Esophagus mucosa (tissue), 1 donor: ENCODE data around the gene LRCH4. TPM values are rescaled to one million over a fixed set of nuclear protein-coding genes. Genes with fewer than 3 reads are reported as not detected.

Source experiments
- ATAC-seq: fragments of 200-7000 bp; cut with Tn5 transposase; one replicate; pipeline ENCODE4 v1.9.1; 2020
- total RNA-seq: library from RNA; stranded (reverse); gene quantifications from one replicate; pipeline ENCODE4 v1.2.4, GENCODE V29; 2023
- donor health status: DM: yes; HTN: yes; CAD: no.

The LRCH4 gene
- total RNA-seq, 1 donor from 2014 or later: 19.3 TPM

DNA sequence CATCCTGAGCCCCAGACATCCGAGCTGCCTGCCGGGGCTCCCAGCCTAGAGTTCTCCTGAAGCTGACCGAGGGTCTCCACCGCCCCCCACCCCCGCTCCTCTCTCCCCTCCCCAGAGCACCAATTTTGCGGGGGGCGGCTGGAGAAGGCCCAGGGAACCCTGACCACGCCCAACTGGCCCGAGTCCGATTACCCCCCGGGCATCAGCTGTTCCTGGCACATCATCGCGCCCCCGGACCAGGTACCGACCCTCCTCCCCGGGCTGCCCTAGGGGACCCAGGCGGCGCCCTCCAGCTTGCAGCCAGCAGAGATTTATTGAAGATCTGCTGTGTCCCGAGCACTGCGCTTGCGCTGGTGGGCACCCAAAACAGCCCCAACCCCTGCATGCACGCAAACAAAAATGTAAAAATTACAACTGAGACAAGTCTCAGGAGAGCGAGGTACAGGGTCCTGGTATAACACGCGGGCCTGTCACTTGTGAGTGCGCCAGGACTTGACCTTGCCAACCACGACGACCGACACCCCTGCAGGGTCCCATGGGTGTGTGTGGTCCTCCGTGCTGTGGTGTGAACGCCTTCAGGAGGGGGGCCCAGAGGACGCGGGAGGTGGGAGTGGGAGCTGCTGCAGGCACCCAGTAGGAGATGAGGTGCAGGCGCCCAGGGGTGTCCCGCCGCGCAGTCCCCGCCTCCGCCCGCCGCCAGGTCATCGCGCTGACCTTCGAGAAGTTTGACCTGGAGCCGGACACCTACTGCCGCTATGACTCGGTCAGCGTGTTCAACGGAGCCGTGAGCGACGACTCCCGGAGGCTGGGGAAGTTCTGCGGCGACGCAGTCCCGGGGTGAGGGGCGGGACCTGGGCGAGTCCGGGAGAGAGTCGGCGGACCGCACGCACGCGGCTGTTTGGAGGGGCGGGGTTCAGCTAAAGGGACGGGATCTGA is 19.3 kb upstream of the LRCH4 start:
- ATAC-seq: peak; percentile 25

DNA sequence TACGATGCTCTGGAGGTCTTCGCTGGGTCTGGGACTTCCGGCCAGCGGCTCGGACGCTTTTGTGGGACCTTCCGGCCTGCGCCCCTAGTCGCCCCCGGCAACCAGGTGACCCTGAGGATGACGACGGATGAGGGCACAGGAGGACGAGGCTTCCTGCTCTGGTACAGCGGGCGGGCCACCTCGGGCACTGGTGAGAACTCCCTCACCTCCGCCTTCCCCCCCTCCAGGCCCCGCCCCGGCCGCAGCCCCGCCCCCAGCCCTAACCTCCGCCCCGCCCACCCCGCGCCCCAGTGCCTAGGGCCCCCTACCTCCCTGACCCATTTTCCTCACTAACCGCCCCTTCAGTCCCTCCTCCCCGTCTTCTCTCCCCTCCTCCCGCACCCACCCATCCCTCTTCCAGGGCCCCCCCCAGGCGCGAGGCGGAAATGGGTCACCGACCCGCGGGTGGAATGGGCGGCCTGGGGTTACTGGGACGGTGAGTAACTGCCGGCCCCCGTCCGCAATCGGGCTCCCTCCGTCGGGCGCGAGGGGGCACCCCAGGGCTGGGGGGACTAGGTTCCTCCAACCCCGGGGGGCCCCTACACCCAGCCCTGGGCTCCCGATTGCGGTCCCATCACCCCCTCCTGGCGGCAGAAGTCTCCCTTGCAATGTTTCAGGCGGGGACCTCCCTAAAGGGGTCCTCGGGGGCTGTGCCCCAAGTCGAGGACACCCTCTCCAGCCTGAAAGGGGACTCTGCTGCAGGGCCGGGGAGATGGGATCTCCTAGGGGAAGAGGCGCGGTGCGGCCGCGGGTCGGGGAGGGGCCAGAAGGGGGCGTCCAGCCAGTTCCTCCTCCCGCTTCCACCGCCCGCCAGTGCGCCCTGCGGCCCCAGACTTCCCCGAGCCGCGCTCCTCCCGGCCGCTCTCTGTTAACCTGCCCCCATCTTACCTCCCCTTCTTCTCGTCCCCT is 18.4 kb upstream of the LRCH4 start:
- ATAC-seq: peak; percentile 64

DNA sequence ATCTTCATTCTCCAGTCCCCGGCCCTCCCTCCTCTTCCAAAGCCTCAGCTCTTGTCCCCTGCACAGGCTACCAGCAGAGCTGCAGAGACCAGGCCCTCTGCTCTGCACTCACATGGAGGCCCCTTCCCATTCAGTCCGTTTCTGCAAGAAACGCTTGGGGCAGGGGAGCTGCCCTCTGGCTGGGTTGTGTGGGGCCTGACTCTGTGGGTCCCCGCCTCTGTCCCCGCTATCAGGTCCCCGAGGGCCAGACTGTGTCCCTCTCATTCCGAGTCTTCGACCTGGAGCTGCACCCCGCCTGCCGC is 17.7 kb upstream of the LRCH4 start:
- ATAC-seq: peak; percentile 5

DNA sequence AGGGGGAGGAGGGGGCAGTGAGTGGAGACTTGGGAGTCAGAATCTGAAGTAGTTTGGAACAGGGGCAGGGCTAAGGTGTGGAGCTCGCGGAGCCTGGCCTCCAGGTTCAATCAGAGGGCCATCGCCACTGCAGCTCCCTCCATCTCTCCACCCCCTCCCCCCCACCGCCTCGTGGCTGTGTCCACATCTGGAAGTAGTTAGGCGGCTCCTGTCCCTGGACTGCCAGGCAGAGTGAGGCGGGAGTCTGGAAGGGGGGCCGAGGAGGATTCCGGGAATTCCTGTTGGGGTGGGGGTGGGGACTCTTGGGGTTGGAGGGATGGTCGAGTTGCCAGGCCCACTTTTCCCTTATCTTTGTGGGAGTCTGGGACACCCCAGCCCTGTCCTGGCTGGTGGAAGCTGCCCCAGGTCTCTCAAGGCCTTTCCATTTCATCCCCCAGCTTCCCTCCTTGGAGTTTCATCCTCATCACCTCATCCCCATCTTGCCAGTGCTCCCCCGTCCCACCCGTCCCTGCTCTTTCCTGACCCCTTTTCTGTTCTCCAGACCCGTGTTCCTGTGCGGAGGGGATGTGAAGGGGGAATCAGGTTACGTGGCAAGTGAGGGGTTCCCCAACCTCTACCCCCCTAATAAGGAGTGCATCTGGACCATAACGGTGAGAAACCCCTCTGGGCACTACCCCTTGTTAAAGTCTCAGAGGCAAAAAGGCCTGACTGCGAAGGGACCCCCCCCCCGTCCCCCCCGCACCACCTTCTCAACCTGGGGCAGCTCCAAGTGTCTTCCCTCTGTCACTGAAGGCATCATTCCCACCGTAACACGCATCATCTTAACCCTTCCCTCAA is 17.2 kb upstream of the LRCH4 start:
- ATAC-seq: no peak

DNA sequence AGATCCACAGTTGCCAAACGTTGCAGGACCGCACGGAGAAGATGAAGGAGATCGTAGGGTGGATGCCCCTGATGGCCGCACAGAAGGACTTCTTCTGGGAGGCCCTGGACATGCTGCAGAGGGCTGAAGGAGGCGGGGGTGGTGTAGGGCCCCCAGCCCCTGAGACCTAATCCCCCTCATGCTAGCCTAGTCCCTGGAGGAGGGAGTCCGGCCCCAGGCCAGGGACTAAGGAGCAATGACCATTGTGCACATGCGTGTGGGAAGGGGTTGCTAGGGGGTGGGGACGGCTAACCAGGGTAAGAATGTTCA is 14.8 kb upstream of the LRCH4 start:
- no peak for ATAC-seq

DNA sequence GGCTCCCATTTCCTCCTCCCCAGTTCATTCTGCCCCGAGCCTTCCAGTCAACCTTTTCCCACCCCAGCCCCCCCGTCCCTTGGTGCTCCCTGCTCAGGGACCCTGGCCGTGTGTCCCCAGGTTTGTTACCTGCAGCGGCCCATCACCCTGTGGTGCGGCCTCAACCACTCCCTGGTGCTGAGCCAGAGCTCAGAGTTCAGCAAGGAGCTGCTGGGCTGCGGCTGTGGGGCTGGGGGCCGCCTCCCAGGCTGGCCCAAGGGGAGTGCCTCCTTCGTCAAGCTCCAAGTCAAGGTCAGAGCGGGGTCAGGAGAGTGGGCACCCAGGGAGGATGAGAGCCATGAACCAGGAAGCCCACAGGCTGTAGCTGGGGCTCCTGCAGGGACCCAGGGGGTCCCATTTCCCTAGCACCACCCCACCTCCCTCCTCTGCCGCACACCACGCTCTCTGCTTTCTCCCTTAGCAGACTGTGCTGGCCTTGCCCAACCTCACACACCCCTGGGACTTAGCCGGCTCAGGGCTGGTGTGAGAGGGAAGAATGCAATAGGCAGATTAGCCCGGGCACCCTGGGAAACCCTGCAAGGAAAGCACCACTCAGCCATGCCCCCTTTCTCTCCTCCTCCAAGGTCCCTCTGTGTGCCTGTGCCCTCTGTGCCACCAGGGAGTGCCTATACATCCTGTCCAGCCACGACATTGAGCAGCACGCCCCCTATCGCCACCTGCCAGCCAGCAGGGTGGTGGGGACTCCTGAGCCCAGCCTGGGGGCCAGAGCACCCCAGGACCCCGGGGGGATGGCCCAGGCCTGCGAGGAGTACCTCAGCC is 14.2 kb upstream of the LRCH4 start:
- ATAC-seq: no peak

- no peak for ATAC-seq
Measured at GRCh38 chr7:100598425-100598824, 12.5 kb upstream of the LRCH4 start.

GRCh38 chr7:100595188-100595587 is 9.3 kb upstream of the LRCH4 start:
- ATAC-seq: no peak

- ATAC-seq: no peak
Measured at GRCh38 chr7:100591596-100591995, 5.7 kb upstream of the LRCH4 start.

DNA sequence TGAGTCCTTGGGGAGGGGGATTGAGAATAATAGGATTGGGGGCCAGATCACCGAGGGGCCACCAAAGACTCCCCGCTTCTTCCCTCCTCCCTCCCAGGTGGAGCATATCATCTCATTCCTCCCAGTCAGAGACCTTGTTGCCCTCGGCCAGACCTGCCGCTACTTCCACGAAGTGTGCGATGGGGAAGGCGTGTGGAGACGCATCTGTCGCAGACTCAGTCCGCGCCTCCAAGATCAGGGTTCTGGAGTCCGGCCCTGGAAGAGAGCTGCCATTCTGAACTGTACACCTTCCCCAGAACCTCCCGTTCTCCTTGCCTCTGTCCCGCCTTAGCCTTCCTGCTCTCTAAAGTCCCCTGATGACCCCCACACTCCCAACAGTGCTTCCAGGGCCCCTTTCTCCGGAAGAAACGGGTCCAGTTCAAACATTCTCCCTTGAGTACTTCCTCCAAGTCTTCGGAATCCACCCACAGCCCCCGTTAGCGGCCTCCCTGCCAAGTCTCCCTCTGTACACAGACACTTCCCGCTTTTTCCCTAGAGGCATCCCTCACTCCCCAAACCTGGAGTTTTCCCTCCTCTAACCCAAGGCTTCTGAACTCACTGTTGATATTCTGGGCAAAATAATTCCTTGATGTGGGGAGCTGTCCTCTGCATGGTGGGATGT is 4.3 kb upstream of the LRCH4 start:
- ATAC-seq: no peak

DNA sequence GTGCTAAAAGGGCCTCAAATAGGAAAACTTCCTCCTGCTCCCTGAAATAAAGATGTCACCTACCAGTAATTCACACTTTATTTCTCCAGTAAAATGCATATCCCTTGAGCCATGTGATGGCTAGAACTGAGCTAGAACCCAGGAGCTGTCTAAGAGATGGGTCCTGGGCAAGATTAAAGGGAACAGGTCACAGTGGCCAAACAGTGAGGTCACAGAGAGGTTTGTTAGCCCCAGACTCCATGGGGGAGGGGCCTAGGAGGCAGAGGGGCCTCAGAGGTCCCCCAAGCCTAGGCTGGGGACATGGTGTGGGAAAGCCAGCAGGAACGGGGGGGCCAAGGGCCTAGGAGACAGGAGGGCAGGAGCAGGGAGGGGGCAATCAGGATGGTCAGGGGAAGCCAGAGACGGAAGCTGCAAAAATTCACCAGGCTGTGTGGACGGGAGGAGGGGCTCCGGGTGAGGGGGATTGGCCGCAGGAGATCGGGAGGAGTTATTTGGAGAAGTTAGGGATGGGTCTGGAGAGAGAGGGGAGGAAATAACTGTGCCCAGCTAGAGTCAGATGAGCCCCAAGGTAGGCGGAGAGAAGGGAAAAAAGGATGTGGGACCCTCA is 3.5 kb upstream of the LRCH4 start:
- ATAC-seq: no peak

DNA sequence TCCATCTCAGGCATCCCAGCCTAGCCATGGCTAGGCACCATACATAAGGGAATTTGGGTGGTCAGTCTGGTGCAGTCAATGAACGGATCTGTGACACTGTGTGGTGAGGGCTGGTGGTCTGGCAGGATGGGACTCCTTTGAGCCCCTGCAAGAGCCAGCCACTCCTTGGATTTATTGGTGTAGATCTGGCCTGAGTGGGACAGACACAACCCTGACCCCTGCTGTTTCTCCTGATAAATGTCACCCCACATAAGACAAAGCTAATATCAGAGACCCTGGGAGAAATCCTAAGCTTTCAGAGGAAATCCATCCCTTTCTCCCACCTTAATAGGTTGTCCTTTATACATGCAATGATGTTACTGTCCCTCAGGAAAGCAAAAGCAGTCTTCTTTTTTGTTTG is 2.5 kb upstream of the LRCH4 start:
- ATAC-seq: no peak

DNA sequence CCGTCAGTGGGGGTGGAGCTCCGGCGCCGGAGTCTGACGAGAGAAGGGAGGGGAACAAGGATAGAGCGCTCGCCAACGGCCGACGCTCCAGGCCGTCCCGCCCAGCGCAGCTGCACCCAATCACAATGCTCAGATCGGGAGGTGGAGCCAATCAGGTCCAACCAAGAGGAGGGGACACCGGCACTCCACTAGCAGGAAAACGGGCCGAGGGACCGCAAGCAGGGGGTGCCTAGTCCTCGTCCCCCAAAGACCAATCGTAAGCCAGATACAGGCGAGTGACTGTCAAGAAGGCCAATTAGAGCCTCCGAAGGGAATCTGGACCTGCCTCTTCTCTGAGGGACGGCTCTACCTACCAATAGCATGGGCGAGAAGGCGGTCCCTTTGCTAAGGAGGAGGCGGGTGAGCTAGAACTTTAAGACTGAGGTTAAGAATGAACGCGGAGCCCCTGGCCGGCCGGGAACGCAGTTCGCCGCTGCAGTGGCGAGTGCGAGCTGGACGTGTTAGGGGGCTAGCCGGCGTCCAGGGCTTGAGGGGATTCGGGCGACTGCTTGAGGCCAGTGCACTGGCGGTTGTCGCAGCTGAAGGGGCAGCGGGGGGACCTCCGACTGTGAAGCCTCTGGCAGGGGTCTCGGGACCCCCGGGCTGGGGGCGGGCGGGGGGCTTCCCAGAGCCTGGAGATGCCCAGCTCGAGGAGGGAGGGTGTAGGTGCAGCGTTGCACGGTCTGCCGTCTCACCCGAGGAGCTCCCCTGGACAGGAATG is 517 bp upstream of the LRCH4 start, which contains the start of gene FBXO24:
TSS of gene FBXO24 (plus strand) at position 63 of the 760 bp plus-strand sequence. CDS start at position 361, 298 bp downstream.
- ATAC-seq: peak; percentile 92

DNA sequence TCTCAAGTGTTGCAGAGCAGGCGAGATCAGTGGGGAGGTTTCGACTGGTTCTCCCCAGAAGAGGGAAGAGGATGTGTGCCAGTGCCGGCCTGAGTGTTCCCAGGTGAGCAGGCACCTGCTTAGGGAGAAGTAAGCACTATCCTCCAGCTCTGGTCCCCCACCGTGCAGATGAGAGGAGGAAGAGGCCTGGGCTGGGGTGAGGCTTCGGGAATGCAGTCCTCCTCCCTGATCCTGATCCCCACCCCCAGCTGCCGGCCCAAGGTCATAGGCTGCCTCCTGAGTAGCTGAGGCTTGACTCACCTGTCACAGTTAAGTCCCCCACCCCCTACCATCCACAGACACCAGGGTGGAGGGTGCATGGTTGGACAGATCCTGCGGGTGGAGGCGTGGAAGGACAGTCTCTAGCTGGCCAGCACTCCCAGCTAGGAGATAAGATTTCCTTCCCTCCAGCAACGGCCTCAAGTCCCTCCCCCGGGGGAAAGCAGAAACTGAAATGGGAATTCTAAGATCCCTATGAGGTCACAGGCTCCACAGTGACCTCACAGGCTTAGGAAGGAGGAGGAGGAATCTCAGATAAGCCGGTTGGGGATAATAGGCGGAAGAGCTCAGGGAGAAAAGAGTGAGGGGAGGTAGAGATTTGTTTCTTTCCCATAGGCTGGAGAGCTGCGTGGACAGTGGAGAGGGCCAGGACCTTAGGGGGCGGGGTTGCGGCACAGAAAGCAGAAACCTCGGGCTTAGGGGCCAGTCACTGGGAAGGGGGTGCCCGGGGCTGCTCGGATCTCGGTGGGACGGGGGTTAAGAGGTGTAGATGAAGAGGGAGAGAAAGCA is 1.0 kb downstream of the LRCH4 start:
- peak; percentile 6 for ATAC-seq

- no peak for ATAC-seq
Measured at GRCh38 chr7:100584054-100584682, 1.8 kb downstream of the LRCH4 start.

DNA sequence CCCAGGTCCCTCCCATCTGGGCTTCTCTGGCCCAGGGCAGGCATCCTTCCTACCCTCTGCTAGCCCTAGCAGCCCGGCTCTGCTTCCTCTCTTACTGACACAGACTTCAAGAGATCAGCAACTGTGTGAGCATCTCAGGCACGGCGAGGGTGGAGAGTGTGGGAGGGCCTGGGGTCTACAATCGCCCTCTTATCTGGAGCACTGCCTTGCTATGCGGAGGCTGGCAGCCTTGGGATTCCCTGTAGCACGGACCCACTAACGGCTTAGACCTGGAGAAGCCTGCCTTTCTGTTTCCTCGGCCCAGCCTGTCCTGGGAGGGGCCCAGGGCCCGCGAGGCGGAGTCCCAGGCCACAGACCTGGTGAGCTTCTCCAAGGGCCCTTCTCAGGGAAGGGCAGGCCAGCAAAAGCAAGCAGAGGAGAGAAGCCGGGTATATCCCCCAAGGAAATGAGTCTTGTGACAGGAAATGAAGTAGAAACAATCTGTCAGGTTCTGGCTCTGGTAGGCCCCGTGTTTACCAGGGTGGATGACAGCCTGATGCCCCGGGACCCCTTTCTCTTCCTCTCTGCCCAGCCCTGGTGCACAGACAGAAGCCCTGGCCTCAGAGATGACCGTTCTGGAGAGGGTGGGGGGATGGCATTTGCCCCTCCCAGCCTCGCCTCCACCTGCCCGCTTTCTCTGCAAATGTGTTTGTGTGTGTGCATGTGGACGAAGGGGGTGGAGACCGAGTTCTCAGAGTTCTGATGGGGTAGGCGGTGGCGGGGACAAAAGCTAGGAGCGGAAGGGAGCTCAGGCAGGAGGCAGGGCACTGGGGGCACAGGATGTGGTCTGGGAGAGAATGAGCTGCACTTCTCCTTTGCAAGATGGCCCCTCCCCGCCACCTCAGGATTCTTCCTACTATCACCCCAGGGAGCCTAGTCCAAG is 2.5 kb downstream of the LRCH4 start:
- no peak for ATAC-seq

DNA sequence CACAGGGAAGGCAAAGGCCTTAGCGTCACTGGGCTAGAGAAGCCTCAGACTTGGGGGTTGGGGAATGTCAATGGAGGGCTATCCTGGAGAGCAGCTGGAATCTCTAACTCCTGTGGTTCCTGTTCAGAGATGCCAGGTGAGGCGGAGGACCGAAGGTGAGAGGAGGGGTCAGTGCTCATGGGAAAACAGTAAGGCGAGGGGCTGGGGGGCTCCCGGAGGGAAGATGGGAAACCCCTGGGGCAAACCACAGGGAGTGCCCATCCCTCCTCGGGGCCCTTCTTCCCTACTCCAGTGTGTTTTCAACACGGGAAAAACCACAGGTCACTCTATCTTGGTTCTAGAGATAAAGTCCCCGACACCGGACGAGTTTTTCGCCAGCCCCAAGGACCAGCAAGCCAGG is 3.3 kb downstream of the LRCH4 start:
- no peak for ATAC-seq
